Caco-2 (cell line): ENCODE results near the gene CCDC178. TPM values are rescaled to one million over a fixed set of nuclear protein-coding genes. Genes with fewer than 3 reads are reported as not detected.

ENCODE experiments used
- BruUV-seq: library from RNA; stranded (reverse); fragments of 400-500 nt; replicated peaks from 2 replicates; lab custom pipeline; 2021; lab: Mats Ljungman, UMichigan
- CTCF ChIA-PET: fragments of 300-600 bp; sonication (Branson Sonifier 250); formaldehyde crosslinking; loops from one replicate; lab custom pipeline; 2022; ENCODE audit warnings: antibody characterized with exemption; lab: Charles Lee
- POLR2A ChIA-PET: fragments of 300-600 bp; sonication (Branson Sonifier 250); formaldehyde crosslinking; loops from one replicate; lab custom pipeline; 2022; ENCODE audit warnings: antibody characterized with exemption; lab: Charles Lee
- DNase-seq, 2 experiments: peaks; one replicate each; pipeline versions ENCODE4 v3.0.0 to v3.0.0-alpha.2; 2020 to 2022
- H3K27me3 ChIP-seq: replicated peaks from 2 replicates; pipeline ENCODE4 v1.6.0; 2011; ENCODE audit warnings: low read length; ENCODE audit not compliant: control insufficient read depth, insufficient read depth
- H3K36me3 ChIP-seq: 2 replicates; pipeline ENCODE4 v1.5.1; 2011; ENCODE audit warnings: low read length; ENCODE audit not compliant: control insufficient read depth, insufficient read depth
- H3K4me1 ChIP-seq: fragments of 250-450 bp; sonication (Bioruptor Pico); 2 replicates; pipeline ENCODE4 v1.5.1; 2020; ENCODE audit warnings: mild to moderate bottlenecking
- H3K4me3 ChIP-seq: 2 replicates; pipeline ENCODE4 v1.5.1; 2011; ENCODE audit warnings: low read depth, mild to moderate bottlenecking, control low read depth, low read length
- H3K9me3 ChIP-seq: fragments of 250-450 bp; sonication (Bioruptor Pico); 2 replicates; pipeline ENCODE4 v1.5.1; 2020; ENCODE audit warnings: mild to moderate bottlenecking, moderate library complexity
- H3K27ac Mint-ChIP-seq: one replicate; pipeline ENCODE4 v1.8.0; 2022; ENCODE audit warnings: mixed read lengths; ENCODE audit not compliant: unreplicated experiment
- H3K27me3 Mint-ChIP-seq: one replicate; pipeline ENCODE4 v1.8.0; 2022; ENCODE audit warnings: mixed read lengths; ENCODE audit not compliant: insufficient read depth, unreplicated experiment
- H3K36me3 Mint-ChIP-seq: one replicate; pipeline ENCODE4 v1.8.0; 2022; ENCODE audit warnings: mild to moderate bottlenecking, mixed read lengths; ENCODE audit not compliant: insufficient read depth, unreplicated experiment
- H3K4me1 Mint-ChIP-seq: one replicate; pipeline ENCODE4 v1.8.0; 2022; ENCODE audit warnings: low read depth, mixed read lengths; ENCODE audit not compliant: unreplicated experiment
- H3K4me3 Mint-ChIP-seq: one replicate; pipeline ENCODE4 v1.8.0; 2022; ENCODE audit warnings: mild to moderate bottlenecking, moderate library complexity, mixed read lengths; ENCODE audit not compliant: unreplicated experiment
- H3K9me3 Mint-ChIP-seq: one replicate; pipeline ENCODE4 v1.8.0; 2022; ENCODE audit warnings: mixed read lengths; ENCODE audit not compliant: unreplicated experiment
- intact Hi-C: fragments of 100-400 bp; cut with micrococcal nuclease; formaldehyde crosslinking; loops from one replicate; pipeline ENCODE4 v1.10.0; 2022; ENCODE audit not compliant: unreplicated experiment
- total RNA-seq: library from RNA; stranded (reverse); gene quantifications from 2 replicates; pipeline ENCODE4 v1.2.3, GENCODE V29; 2022
- TF ChIP-seq, protein P1 (sequence below), 2 experiments: fragments of 200-600 bp in 1 of 2; IDR thresholded peaks; 1 replicate in 1 of 2; 2 replicates in 1 of 2; pipeline versions ENCODE4 v1.5.1 to v1.8.0; 2011 to 2022; ENCODE audit warnings: antibody characterized with exemption in 1 of 2, control low read depth in 1 of 2, inconsistent platforms in 1 of 2, low read depth in 1 of 2, low read length in 1 of 2, mild to moderate bottlenecking in 1 of 2, moderate library complexity in 1 of 2; ENCODE audit not compliant: insufficient read depth in 1 of 2, severe bottlenecking in 1 of 2, unreplicated experiment in 1 of 2

CCDC178 gene
- total RNA-seq, 1 experiment from 2014 or later, result not detected

DNA sequence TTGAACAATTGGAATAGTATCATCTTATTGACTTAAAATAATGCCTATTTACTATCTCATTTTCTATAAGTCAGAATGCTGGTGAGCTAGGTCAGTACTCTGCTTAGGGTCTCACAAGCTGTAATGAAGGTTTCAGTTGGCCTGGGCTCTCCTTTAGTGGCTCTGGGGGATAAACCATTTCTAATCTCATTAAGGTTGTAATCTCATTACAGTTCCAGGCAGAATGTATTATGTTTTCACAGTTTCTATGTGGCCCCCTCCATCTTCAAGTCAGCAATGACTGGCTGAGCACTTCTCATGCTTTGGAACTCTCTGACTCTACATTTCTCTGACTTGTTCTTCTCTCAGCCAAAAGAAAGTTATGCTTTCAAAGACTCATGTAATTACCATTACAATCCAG lies 163.1 kb downstream of the CCDC178 start:
- intact Hi-C loops, result no loop called here
- no peaks in the 10 kb centered on the region for H3K9me3 Mint-ChIP-seq
- CTCF ChIA-PET, result no interaction called here
- POLR2A ChIA-PET, result no interaction called here
- Histone ChIP-seq H3K27me3 (no peaks in the 10 kb centered on the region), H3K9me3 (no peaks in the 10 kb centered on the region), H3K36me3 (no peaks in the 10 kb centered on the region), H3K4me1 (no peaks in the 10 kb centered on the region), H3K4me3 (no peak overlapping the region)
- no peaks in the 10 kb centered on the region for H3K36me3 Mint-ChIP-seq
- H3K27ac Mint-ChIP-seq, result no peak overlapping the region
- H3K4me1 Mint-ChIP-seq, result no peaks in the 10 kb centered on the region
- no peak for DNase-seq
- H3K27me3 Mint-ChIP-seq, result no peaks in the 10 kb centered on the region
- H3K4me3 Mint-ChIP-seq, result no peak overlapping the region
- TF ChIP-seq, protein P1, sequence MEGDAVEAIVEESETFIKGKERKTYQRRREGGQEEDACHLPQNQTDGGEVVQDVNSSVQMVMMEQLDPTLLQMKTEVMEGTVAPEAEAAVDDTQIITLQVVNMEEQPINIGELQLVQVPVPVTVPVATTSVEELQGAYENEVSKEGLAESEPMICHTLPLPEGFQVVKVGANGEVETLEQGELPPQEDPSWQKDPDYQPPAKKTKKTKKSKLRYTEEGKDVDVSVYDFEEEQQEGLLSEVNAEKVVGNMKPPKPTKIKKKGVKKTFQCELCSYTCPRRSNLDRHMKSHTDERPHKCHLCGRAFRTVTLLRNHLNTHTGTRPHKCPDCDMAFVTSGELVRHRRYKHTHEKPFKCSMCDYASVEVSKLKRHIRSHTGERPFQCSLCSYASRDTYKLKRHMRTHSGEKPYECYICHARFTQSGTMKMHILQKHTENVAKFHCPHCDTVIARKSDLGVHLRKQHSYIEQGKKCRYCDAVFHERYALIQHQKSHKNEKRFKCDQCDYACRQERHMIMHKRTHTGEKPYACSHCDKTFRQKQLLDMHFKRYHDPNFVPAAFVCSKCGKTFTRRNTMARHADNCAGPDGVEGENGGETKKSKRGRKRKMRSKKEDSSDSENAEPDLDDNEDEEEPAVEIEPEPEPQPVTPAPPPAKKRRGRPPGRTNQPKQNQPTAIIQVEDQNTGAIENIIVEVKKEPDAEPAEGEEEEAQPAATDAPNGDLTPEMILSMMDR (IDR thresholded peaks at IDR 0.05; ENCODE audit: insufficient read depth in 1 of 2, low read depth in 1 of 2, low read length in 1 of 2, severe bottlenecking in 1 of 2, unreplicated experiment in 1 of 2), result no peak
- no TSS peak for BruUV-seq

DNA sequence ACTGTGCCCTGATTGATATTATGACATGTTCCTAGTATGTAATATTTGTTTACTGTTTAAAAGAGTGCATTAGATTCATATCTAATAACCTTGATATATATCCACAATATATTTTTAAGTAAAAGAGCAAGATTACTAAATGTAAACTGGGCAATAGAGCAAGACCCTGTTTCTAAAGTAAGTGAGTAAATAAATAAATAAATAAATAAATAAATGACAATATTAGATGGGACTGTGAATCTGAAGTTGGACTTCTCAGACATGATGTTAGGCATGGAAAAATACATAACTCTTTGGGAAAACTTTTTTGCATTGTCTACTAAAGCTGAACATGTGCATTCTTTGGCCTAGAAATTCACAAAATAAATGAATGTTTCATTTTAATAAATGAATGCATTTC lies 164.7 kb downstream of the CCDC178 start:
- no peak for DNase-seq
- no peaks in the 10 kb centered on the region for H3K4me1 ChIP-seq
- no peaks in the 10 kb centered on the region for H3K36me3 ChIP-seq
- ChIA-PET POLR2A (no interaction called here), CTCF (no interaction called here)
- Mint-ChIP-seq H3K27ac (no peak overlapping the region), H3K4me3 (no peak overlapping the region), H3K27me3 (no peaks in the 10 kb centered on the region), H3K36me3 (no peaks in the 10 kb centered on the region), H3K4me1 (no peaks in the 10 kb centered on the region), H3K9me3 (no peaks in the 10 kb centered on the region)
- H3K27me3 ChIP-seq, result no peaks in the 10 kb centered on the region
- no peak overlapping the region for H3K4me3 ChIP-seq
- TF ChIP-seq, protein P1 (IDR thresholded peaks at IDR 0.05; ENCODE audit: insufficient read depth in 1 of 2, low read depth in 1 of 2, low read length in 1 of 2, severe bottlenecking in 1 of 2, unreplicated experiment in 1 of 2), result no peak
- intact Hi-C loops, result no loop called here
- BruUV-seq, result no TSS peak
- no peaks in the 10 kb centered on the region for H3K9me3 ChIP-seq

DNA sequence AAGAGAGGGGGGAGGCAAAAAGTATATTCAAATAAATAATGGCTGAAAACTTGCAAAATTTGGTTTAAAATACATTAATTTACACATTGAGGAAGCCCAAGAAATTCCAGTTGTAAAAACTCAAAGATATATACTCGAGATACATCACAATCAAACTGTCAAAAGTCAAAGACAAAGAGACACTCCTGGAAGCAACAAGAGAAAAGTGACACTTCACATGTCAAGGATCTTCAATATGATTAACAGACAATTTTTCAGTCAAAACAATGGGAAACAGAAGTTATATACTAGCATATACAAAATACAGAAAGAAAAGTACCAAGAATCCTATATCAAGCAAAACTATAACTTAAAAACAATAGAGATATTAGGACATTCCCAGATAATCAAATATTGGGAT lies 170.2 kb downstream of the CCDC178 start:
- Mint-ChIP-seq H3K27me3 (no peaks in the 10 kb centered on the region), H3K4me1 (no peaks in the 10 kb centered on the region), H3K27ac (no peak overlapping the region), H3K4me3 (no peak overlapping the region), H3K9me3 (no peaks in the 10 kb centered on the region), H3K36me3 (no peaks in the 10 kb centered on the region)
- POLR2A ChIA-PET, result no interaction called here
- CTCF ChIA-PET, result no interaction called here
- intact Hi-C loops, result no loop called here
- Histone ChIP-seq H3K27me3 (no peaks in the 10 kb centered on the region), H3K9me3 (no peaks in the 10 kb centered on the region), H3K36me3 (no peaks in the 10 kb centered on the region), H3K4me3 (no peak overlapping the region), H3K4me1 (no peaks in the 10 kb centered on the region)
- DNase-seq, result no peak
- no TSS peak for BruUV-seq
- TF ChIP-seq, protein P1 (IDR thresholded peaks at IDR 0.05; ENCODE audit: insufficient read depth in 1 of 2, low read depth in 1 of 2, low read length in 1 of 2, severe bottlenecking in 1 of 2, unreplicated experiment in 1 of 2), result no peak
